Adipose tissue (tissue), 3 donors: ENCODE data around the gene WNT3A. TPM values are rescaled to one million over a fixed set of nuclear protein-coding genes. Genes with fewer than 3 reads are reported as not detected.

Experiments used
- H3K27ac ChIP-seq: one replicate; pipeline ENCODE4 v1.5.1; 2013; ENCODE audit warnings: low read depth, low read length
- WGBS, 3 donors: extraction: QIAGEN DNeasy Blood & Tissue Kit; methylation state at CpG; one replicate each; pipeline ENCODE4 v1.1.7; 2013; 5-methylcytosine and 5-hydroxymethylcytosine counted together
- polyA plus RNA-seq, 3 donors: library from polyadenylated mRNA; stranded (reverse); fragments of 200-250 nt; gene quantifications; one replicate each; pipeline ENCODE4 v1.2.3, GENCODE V29; 2013
- donor health status: healthy with polysubstance abuse.
- donor health status: Bipolar disorder and iron deficiency.
- donor health status: healthy.

The WNT3A gene
- polyA plus RNA-seq, 3 donors, result 0.03 TPM; not detected in 2

- WGBS, 3 donors, result 72 to 86% (median 86%) methylated on average over 3 of the region's 3 CpGs
These were observed 33.2 kb downstream of the WNT3A start for GRCh38 chr1:228039986-228040385.

DNA sequence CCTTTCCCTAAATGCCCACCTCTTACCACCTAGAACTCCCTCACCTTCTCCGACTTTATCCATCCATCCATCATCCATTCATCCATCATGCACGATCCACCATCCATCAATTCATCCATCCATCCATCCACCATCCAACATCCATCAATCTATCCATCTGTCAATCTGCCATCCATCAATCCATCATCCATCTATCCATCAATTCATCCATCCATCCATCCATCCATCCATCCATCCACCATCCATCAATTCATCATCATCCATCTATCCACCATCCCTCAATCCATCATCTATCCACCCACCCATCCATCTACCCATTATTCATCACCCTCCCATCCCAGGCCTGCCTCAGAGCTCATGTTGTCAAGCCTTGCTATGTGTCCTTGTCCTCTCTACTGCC is 34.5 kb downstream of the WNT3A start:
- WGBS, 3 donors, result 70 to 87% (median 86%) methylated on average over 2 of the region's 2 CpGs

More at GRCh38 chr1:228039986-228040385, 33.2 kb downstream of the WNT3A start:
- no peak overlapping the region for H3K27ac ChIP-seq

GRCh38 chr1:228042508-228042907 is 35.7 kb downstream of the WNT3A start:
- no peak overlapping the region for H3K27ac ChIP-seq

More for the DNA sequence above, 34.5 kb downstream of the WNT3A start:
- H3K27ac ChIP-seq, result no peak overlapping the region

DNA sequence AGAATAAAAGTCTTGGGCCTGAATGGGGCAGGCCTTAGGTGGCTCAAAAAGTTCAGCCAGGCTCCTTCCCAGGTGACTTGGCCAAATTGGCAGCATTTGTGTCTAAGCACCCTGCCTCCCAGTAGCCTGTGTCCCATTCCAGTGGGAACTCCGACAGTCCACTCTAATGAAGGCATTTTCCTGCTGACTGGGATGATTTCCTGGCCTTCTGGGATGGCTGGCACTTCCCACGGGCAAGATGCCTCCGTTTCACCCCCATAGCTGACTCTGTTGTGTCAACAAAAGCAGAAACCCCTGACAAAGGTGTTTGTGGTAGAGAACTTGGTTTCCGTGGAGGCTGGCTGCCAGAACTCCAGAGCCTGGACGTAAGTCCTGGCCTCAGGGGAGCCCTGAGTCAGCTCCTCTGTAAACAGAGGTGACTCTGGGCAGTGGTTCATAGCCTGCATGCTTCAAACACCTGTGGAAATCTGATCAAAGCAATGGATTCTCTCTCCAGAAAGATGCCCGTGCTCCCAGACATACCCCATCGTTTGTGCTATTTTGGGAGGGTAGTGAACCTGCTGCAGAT is 36.6 kb downstream of the WNT3A start:
- 45 to 62% (median 50%) methylated on average over 7 of the region's 7 CpGs for WGBS, 3 donors
- no peak overlapping the region for H3K27ac ChIP-seq

DNA sequence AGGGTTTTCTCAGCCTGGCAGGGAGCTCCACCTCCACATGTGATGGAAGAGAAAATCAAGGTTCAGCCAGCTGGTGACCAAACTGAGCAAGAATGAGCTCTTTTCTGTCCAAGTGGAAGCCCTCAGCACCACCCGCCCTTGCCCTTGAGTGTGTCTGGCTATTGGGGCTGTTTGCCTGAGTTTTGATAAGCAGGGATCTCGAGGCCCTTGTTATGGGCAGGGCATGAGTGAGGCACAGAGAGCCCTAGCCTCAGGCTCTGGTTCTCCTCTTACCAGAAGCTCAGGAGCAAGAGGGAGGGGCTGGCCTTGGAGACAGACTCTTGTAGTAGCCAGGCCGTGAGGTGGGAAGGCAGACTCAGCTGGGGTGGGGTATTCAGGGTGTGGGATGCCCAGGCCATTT is 38.2 kb downstream of the WNT3A start:
- whole genome bisulfite sequencing, 3 donors, result 45 to 72% (median 45%) methylated on average over 3 of the region's 3 CpGs
- no peak overlapping the region for H3K27ac ChIP-seq

DNA sequence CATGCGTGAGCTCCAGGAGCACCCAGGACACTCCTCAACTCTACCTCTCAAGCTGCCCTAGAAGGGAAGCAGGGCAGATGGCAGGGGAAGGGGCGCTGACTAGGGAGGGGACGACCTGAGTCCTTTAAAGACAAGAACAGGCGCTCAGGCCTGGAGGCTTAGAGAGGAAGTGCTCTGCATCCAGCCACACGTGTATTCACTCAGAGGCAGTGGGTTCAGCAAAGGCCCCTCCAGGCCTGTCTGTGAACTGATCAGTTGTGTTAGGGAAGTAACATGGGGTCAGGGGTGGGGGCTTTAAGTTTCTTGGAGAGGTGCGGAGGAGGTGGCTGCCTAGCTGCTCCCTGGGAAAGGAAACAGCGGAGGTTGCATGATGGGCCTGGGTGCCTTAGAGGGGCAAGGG is 38.6 kb downstream of the WNT3A start:
- 79 to 88% (median 80%) methylated on average over 7 of the region's 7 CpGs for WGBS, 3 donors
- H3K27ac ChIP-seq, result no peak overlapping the region

DNA sequence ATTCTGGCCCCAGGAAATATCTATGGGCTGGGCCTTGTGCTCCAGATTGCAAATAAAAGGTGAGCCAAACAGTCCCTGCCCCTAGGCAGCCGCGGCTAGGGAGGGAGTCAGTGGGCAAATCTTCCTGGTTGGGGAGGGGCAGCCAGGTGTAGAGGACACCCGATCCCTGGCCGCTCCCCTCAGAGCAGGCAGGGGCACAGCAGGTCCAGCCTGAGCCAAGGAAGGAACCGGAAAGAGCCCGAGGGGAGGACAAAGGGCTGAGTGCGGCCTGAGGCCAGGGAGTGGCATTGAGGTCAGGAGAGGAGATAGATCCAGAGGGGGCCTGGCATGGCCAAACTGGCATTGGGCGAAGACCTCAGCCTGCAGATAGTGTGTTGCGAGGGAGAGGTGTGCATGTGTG is 39.1 kb downstream of the WNT3A start:
- H3K27ac ChIP-seq, result no peak overlapping the region
- 83 to 85% (median 83%) methylated on average over 9 of the region's 9 CpGs for WGBS, 3 donors

GRCh38 chr1:228046421-228047182 is 39.8 kb downstream of the WNT3A start:
- no peak overlapping the region for H3K27ac ChIP-seq
- WGBS, 3 donors, result 89 to 93% (median 90%) methylated on average over 8 of the region's 8 CpGs

DNA sequence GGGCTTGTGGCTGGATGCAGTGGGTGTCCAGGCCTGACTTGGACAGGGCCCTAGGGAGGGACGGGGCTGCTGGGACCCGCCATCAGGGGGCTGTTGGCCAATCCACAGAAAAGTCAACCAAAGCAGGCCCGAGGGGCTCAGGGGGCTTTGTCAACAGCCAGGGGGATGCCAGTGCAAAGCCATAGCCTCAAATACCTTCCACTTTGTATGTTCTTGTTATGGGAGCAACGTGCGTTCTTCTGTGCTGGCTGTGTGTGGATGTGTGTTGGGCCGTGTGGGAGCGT is 40.3 kb downstream of the WNT3A start:
- WGBS, 3 donors, result 86 to 90% (median 88%) methylated on average over 6 to 7 of the region's 7 CpGs
- no peak overlapping the region for H3K27ac ChIP-seq

GRCh38 chr1:228048120-228048519 is 41.3 kb downstream of the WNT3A start:
- 65 to 81% (median 77%) methylated on average over 5 of the region's 5 CpGs for WGBS, 3 donors
- H3K27ac ChIP-seq, result no peak overlapping the region

DNA sequence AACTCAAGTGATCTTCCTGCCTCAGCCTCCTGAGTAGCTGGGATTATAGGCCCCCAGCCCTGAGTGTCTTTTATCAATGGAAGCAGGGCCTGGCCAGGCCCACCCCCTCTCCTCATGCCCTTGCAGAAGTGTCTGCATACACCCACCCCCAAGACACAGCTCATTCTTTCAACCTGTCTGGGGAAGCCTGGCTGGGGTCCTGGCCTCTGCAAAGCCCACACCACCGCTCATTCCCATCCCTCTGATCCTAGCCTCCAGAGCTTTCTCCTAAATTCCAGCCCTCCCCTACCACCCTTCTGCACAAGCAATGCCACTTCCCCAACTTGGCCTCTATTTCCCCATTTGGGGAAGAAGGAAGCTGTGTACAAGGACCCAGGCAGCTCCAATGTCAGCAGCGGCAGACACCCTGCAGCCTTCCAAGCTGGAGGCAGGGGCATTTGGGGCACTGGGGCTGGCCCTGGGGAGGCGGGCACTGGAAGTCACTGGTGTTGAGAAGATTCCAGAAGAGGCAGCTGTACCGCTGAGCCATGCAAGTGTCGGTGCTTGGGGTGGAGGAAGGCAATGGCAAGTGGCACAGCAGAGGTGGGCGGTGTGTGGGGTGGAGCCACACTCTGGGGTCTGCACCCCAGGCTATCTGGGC is 42.0 kb downstream of the WNT3A start:
- H3K27ac ChIP-seq, result no peak overlapping the region
- WGBS, 3 donors, result 79 to 85% (median 79%) methylated on average over 6 of the region's 6 CpGs

- no peak overlapping the region for H3K27ac ChIP-seq
- WGBS, 3 donors, result 89 to 93% (median 92%) methylated on average over 30 of the region's 30 CpGs
These were observed 43.9 kb downstream of the WNT3A start for GRCh38 chr1:228050571-228051231.

DNA sequence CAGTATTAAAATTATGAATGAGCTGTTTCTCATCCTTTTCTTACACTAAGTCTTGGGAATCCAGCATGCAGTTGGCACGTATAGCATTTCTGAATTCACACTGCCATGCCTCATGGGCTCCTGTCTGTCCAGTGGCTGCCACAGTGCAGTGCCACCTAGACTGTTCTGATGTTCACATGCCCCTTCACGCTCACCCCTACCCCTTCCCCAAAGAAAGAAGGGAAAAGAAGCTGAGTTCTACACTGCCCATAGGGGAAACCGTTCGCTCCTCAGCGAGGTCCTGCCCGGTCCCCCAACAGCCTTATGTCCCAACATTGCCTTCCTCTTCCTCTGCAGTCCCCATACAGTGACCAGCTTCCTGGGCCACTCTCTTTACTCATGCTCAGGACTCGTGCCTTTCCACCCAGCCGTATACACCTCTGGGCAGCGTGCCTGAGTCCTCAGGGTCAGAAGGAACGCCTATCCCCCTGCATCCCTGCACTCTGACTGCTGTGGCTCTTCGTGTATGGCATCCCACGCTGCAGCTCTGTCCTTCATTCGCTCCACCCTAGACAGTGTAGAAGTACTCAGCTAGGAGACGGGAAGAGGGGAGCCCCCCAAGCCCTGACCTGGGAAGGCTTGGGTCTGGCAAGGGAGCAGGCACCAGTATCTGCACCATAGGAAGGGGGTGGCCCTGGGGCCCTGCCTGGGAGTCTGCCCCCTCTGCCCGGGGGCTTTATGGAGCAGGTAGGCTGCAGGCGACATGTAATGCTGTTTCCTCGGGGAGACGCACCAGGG is 51.6 kb downstream of the WNT3A start:
- no peak overlapping the region for H3K27ac ChIP-seq
- 43 to 47% (median 46%) methylated on average over 18 of the region's 18 CpGs for WGBS, 3 donors

DNA sequence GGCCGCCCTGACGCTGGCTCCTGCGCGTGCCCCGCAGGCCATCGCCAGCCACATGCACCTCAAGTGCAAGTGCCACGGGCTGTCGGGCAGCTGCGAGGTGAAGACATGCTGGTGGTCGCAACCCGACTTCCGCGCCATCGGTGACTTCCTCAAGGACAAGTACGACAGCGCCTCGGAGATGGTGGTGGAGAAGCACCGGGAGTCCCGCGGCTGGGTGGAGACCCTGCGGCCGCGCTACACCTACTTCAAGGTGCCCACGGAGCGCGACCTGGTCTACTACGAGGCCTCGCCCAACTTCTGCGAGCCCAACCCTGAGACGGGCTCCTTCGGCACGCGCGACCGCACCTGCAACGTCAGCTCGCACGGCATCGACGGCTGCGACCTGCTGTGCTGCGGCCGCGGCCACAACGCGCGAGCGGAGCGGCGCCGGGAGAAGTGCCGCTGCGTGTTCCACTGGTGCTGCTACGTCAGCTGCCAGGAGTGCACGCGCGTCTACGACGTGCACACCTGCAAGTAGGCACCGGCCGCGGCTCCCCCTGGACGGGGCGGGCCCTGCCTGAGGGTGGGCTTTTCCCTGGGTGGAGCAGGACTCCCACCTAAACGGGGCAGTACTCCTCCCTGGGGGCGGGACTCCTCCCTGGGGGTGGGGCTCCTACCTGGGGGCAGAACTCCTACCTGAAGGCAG is 52.3 kb downstream of the WNT3A start:
- H3K27ac ChIP-seq, result no peak overlapping the region
- WGBS, 3 donors, result 5 to 9% (median 8%) methylated on average over 63 to 66 of the region's 66 CpGs

GRCh38 chr1:228059634-228060457 is 53.0 kb downstream of the WNT3A start:
- no peak overlapping the region for H3K27ac ChIP-seq
- WGBS, 3 donors, result 2 to 5% (median 5%) methylated on average over 28 to 33 of the region's 33 CpGs

DNA sequence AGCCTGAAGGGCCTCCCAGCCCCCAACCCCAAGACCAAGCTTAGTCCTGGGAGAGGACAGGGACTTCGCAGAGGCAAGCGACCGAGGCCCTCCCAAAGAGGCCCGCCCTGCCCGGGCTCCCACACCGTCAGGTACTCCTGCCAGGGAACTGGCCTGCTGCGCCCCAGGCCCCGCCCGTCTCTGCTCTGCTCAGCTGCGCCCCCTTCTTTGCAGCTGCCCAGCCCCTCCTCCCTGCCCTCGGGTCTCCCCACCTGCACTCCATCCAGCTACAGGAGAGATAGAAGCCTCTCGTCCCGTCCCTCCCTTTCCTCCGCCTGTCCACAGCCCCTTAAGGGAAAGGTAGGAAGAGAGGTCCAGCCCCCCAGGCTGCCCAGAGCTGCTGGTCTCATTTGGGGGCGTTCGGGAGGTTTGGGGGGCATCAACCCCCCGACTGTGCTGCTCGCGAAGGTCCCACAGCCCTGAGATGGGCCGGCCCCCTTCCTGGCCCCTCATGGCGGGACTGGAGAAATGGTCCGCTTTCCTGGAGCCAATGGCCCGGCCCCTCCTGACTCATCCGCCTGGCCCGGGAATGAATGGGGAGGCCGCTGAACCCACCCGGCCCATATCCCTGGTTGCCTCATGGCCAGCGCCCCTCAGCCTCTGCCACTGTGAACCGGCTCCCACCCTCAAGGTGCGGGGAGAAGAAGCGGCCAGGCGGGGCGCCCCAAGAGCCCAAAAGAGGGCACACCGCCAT is 53.8 kb downstream of the WNT3A start:
- H3K27ac ChIP-seq, result no peak overlapping the region
- WGBS, 3 donors, result 9 to 20% (median 11%) methylated on average over 33 to 34 of the region's 34 CpGs
